PC-9 (cell line): Measurements from ENCODE around the gene CEL. TPM values are rescaled to one million over a fixed set of nuclear protein-coding genes. Genes with fewer than 3 reads are reported as not detected.
A peak's percentile ranks its signal among the peaks of the same experiment; 100 is the strongest.

Source experiments
- microRNA-seq: library from miRNA; unstranded; fragments of <30 nt; microRNA quantifications from one replicate; pipeline ENCODE4 v1.2.0, GENCODE V29; 2021; ENCODE audit warnings: borderline number of aligned reads, borderline replicate concordance
- total RNA-seq: library from RNA; stranded (reverse); gene quantifications from 2 replicates; pipeline ENCODE4 v1.2.3, GENCODE V29; 2021

Gene CEL
- total RNA-seq, 1 experiment from 2014 or later, result 2.7 TPM

Small RNAs within 50 kb of the gene (microRNA-seq; reads per million reads assigned to microRNA genes)
- gene MIR6877, result 10.8 reads per million, percentile 19 among the genes with 10 or more reads in this experiment

Other genes with a start within 250 kb of the CEL start
- gene AK8, start 183.7 kb upstream of the CEL start, total RNA-seq, result 5.4 and 7.2 TPM in 2 replicates
- gene SPACA9, start 183.1 kb upstream of the CEL start, total RNA-seq, result 18.4 and 19.2 TPM in 2 replicates
- gene TSC1, start 117.4 kb upstream of the CEL start, total RNA-seq, result 51.2 and 61.0 TPM in 2 replicates
- not detected in 2 replicates for gene GFI1B, start 83.3 kb upstream of the CEL start, total RNA-seq
- gene GTF3C5, start 31.0 kb upstream of the CEL start, total RNA-seq, result 79.6 and 107 TPM in 2 replicates
- 24.8 and 30.0 TPM in 2 replicates for gene RALGDS, start 59.3 kb downstream of the CEL start, total RNA-seq
- gene GBGT1, start 101.9 kb downstream of the CEL start, total RNA-seq, result 1.2 and 3.0 TPM in 2 replicates
- not detected in 2 replicates for gene OBP2B, start 147.3 kb downstream of the CEL start, total RNA-seq
- gene ABO, start 213.2 kb downstream of the CEL start, total RNA-seq, result 0.96 and 1.2 TPM in 2 replicates